ENCODE data around the gene GREB1L.
"Not testable (repeated sequence)": the region's sequence is repeated elsewhere in the genome, so short reads cannot be mapped to it uniquely, and the experiment has no call there.

The GREB1L gene

GRCh38 chr18:21307578-21307977, 65.5 kb downstream of the GREB1L start:
- no peak for DNase-seq

- DNase-seq = no peak
Measured at GRCh38 chr18:21309248-21309647, 67.2 kb downstream of the GREB1L start.

- DNase-seq = not testable (repeated sequence)
Measured at GRCh38 chr18:21311980-21312379, 69.9 kb downstream of the GREB1L start.

- no peak for DNase-seq
Measured at GRCh38 chr18:21313576-21313975, 71.5 kb downstream of the GREB1L start.

DNA sequence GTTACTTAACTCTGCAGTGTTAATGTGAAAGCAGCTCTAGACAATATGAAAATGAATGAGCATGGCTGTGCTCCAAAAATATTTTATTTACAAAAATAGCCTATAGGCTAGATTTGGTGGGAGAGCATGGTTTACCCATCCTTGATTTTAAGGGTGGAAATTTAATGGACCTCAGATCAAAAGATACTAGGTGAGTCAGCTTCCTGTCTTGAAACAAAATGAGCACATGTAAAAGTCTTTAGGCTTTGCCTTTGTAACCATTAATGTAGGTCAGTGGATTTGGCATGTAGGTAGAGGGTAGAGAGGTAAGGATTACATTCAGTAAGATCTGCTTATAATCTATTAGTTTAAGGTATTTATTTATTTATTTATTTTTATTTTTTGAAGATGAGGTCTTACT, 72.7 kb downstream of the GREB1L start:
- no peak for DNase-seq

DNA sequence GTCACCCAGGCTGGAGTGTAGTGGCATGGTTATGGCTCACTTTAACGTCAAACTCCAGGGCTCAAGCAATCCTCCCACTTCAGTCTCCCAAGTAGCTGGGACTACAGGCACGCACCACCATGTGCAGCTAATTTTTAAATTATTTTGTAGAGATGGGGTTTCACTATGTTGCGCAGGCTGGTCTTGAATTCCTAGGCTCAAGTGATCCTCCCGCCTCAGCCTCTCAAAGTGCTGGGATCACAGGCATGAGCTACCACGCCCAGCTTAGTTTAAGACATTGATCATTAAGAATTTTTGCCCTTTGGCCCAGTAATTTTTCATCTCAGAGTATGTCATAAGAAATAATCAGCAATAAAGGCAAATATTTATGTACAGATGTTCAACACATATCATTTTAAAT, 73.1 kb downstream of the GREB1L start:
- not testable (repeated sequence) for DNase-seq

GRCh38 chr18:21315741-21316197, 73.7 kb downstream of the GREB1L start:
- no peak for DNase-seq

DNA sequence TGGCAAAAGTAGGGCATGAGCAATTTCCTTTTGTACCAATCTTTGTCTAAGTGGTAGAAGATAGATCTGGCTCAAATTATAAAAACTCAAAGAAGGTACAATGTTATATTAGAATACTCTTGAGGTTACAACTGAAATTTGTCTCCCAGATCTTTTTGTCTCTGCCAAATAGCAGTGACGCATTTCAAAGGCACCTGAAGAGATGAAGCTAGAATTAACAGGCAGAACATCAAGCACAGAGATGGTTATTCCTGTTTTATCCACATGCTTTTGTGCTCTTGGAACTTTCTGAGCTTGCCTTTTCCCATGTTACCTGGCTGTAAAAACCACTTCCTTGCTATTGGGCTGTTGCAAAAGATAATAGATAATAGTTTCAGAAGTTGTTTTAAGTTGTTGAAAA, 74.3 kb downstream of the GREB1L start:
- no peak for DNase-seq

DNA sequence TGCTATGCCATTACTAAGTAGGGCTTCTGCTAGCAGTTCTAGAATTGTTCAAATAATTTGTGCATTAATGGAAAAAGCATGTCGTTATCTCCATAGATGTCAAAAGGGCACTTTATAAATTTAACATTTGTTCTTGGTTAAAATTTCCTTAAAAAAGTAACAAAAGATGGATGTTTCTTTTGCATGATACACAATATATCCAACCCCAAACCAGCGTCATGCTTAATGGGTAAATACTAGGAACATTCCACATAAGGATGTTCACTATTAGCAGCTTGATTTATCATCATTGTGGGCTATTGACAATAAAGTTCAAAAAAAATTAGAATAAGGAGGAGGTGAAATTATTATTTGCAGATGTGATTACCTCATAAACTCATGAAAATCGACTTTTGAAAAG, 79.7 kb downstream of the GREB1L start:
- DNase-seq = no peak

GRCh38 chr18:21327101-21327500, 85.1 kb downstream of the GREB1L start:
- peak in 2 of 3 experiments; percentile 43 to 83 for DNase-seq

- DNase-seq = no peak
Measured at GRCh38 chr18:21330122-21330701, 88.2 kb downstream of the GREB1L start.

DNA sequence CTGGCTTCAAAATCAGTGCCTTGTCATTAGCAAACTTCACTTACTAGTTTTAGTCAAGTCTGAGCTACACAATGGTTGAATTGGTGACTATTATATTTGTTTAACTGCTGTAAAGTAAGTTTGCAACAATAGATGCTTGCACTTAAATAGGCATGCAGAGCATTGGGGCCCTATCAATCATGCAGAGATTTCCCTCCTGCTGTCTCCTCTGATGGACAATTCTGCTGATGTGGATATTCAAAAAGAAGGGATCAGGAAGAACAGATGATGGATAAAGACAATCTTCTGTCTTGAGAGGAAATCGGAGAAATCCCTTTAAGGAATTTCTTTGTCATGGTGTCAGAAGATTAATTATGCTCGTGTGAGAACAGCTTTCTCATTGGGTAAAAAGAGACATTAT, 89.0 kb downstream of the GREB1L start:
- DNase-seq = peak in 1 of 3 experiments; percentile 28

GRCh38 chr18:21335927-21336488, 94.0 kb downstream of the GREB1L start:
- no peak for DNase-seq

DNA sequence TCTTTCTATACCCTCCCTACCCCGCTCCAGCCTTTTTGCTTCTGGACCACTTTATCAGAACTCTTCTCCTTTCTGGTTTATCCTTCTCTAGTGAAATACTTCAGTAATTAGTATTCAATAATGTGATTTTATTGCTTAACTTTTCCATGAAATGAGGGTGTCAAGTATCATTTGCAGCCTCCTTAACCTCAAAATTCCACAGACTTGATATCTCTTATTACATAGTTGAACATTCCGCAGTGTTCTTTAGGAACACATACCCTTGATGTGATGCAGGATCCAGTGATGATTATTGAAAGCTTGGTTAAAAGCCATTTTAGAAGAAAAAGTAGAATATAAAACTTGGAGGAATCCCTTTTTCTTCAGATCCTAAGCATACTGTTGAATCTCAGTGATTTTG, 94.8 kb downstream of the GREB1L start:
- DNase-seq = no peak

DNA sequence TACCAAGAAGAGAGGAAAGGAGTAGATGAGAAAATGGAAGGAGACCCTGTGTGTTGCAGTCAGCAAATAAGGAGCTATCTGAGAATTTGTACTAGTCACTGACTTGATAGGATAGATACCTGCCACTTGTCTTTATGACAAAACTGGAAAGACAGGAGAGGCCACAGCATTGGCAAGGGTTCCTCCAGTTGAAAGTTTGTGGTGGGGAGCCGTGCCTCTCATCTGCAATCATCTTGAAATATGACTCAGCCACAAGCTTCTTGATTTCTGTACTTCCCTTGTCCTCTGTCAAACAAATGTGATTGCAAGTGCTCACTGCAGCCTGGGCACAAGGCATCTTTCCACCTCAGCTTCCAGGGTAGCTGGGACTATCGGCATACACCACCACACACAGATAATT, 99.1 kb downstream of the GREB1L start:
- DNase-seq = no peak

GRCh38 chr18:21342372-21342771, 100.3 kb downstream of the GREB1L start:
- DNase-seq = no peak

DNA sequence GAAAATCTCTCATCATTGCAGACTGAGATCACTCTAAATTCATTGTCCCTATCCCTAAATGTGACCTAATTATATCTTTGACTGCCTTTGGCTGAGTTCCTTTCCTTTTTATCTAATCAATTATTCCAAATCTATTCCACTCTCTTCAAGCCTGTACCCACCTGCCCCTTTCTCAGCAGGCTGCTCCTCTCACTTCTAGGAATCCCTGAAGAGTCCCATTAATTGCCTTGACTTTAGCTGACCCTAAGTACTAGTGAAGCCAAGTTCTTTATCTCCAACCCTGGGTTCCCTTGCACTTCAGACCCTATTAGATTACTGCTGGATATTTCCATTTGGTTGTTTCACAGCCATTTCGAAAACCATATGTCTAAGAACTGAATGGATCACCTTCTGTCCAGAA, 102.8 kb downstream of the GREB1L start:
- DNase-seq = no peak

- DNase-seq = peak in 1 of 3 experiments; percentile 30
Measured at GRCh38 chr18:21345840-21346239, 103.8 kb downstream of the GREB1L start.

DNA sequence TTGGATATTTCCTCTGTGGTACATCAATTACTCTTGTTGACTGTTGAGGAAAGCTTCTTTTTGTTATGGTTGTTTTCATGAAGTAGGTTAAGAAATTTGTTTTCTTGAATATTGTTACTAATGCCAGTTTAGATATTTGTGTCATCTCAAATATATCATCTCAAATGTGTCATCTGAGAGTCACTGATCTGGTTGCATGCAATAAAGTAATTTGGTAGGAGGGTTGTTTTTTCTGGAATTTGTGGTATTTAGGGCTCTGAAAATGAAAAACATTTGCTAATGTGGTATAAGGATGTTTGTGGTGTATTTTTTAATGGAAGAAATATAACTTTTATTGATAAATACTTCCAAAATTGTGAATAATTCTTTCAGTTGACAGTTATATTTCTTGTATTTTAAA, 117.7 kb downstream of the GREB1L start:
- no peak for DNase-seq

GRCh38 chr18:21361307-21361880, 119.4 kb downstream of the GREB1L start:
- DNase-seq = peak in 2 of 3 experiments; percentile 12 to 59

DNA sequence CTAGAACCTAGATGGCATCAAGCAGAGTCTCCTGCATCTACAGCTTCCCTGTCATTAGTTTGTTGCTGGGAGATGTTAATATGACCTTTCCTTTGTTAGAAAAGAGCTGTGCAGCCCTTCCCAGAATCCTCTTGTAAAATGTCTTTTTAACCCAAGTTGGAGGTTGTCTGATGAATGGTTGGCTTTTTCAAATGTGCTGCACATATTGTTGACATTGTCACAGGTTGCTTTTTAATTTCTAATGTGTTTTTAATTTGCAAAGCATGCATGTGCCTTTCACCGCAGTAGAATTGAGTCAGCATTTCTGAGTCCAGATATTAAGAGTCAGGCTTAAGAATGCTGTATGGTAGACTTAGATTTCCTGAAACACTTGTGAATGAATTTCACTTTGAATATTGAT, 120.8 kb downstream of the GREB1L start:
- DNase-seq = peak in 2 of 3 experiments; percentile 13 to 67

GRCh38 chr18:21363348-21363747, 121.3 kb downstream of the GREB1L start:
- DNase-seq = peak in 2 of 3 experiments; percentile 13 to 58

GRCh38 chr18:21364471-21364870, 122.4 kb downstream of the GREB1L start:
- no peak for DNase-seq

DNA sequence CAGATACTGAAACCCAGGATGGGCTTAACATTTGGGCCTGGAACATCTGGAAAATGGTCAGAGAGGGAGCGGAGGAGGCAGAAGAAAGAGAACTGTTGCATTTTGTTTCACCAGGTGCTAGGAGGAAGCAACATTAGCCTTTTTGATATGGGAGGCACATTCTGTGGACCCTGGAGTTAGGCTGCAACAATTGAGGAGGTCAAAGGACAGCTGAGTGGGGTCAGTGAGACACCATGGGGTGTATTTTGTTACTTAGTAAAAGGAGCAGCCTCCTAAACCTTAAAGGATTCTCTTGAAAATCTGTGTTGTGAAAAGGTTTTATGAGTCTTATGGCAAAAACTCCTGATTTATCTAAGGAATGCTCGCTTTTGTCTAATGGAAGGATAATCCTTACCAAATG, 124.9 kb downstream of the GREB1L start:
- no peak for DNase-seq

- DNase-seq = no peak
Measured at GRCh38 chr18:21369146-21369545, 127.1 kb downstream of the GREB1L start.

Measured in NCI-H1417 (cell line).